GM12864 (cell line): Measurements from ENCODE around the gene CCDC142.

Experiments
- DNase-seq: peaks from one replicate; pipeline ENCODE4 v3.0.0-alpha.2; 2011; ENCODE audit warnings: low read depth
- H3K4me3 ChIP-seq: 2 replicates; pipeline ENCODE4 v1.5.1; 2011; ENCODE audit warnings: mild to moderate bottlenecking, low read depth, low read length, control low read depth
- CTCF ChIP-seq: IDR thresholded peaks from 2 replicates; pipeline ENCODE4 v1.5.1; 2011; ENCODE audit warnings: low read depth, mild to moderate bottlenecking, moderate library complexity, low read length, control low read depth, inconsistent platforms; ENCODE audit errors: missing control alignments

The CCDC142 gene

GRCh38 chr2:74482801-74483674 is at the start of gene CCDC142, which contains the start of gene TTC31:
CCDC142 (minus strand) TSS chr2:74482998; CDS start chr2:74482837, 161 bp downstream.
TTC31 (plus strand) TSS chr2:74483081; CDS start chr2:74483096, 15 bp downstream.
- peak; percentile 92 for TF ChIP-seq CTCF
- H3K4me3 ChIP-seq, result peak within 1 kb of the TSS; percentile 95

GRCh38 chr2:74532222-74532621 is 49.4 kb upstream of the CCDC142 start:
- H3K4me3 ChIP-seq, result no peak overlapping the region
- no peak for DNase-seq

More at GRCh38 chr2:74482801-74483674, at the start of gene CCDC142, which contains the start of gene TTC31:
- peak; percentile 84 for DNase-seq

GRCh38 chr2:74531666-74532065 is 48.9 kb upstream of the CCDC142 start:
- DNase-seq, result no peak
- H3K4me3 ChIP-seq, result peak overlapping the region; percentile 99; the same call in 1 of the 2 replicates
- TF ChIP-seq CTCF, result no peak

More at GRCh38 chr2:74532222-74532621, 49.4 kb upstream of the CCDC142 start:
- TF ChIP-seq CTCF, result peak; percentile 29

- TF ChIP-seq CTCF, result no peak
- no peak for DNase-seq
- peak overlapping the region; percentile 99 for H3K4me3 ChIP-seq
Measured at GRCh38 chr2:74530239-74531187, 47.7 kb upstream of the CCDC142 start.

- TF ChIP-seq CTCF, result no peak
- H3K4me3 ChIP-seq, result peak within 1 kb of the TSS; percentile 99
- peak; percentile 94 for DNase-seq
Measured at GRCh38 chr2:74529357-74530238, 46.8 kb upstream of the CCDC142 start, which contains the start of the genes AUP1 and HTRA2. AUP1 (minus strand) TSS chr2:74529706; CDS start chr2:74529629, 77 bp downstream. HTRA2 (plus strand) TSS chr2:74529933; CDS start chr2:74530007, 74 bp downstream.
